ENCODE results near the gene IGF2. TPM values are rescaled to one million over a fixed set of nuclear protein-coding genes. Genes with fewer than 3 reads are reported as not detected.

Gene IGF2
- polyA plus RNA-seq, 1 experiment = 20.3 TPM

- ChIA-PET CTCF (no interaction called here), POLR2A (no interaction called here)
- DNase-seq (ENCODE audit: low read depth) = no peak
- TF ChIP-seq CTCF (IDR thresholded peaks at IDR 0.05; ENCODE audit: insufficient read depth, low read depth, low read length) = no peak
- Histone ChIP-seq H3K4me3 (ENCODE audit: low read depth, low read length) (no peak overlapping the region), H3K27me3 (ENCODE audit: control insufficient read depth, insufficient read depth, low read length) (no peaks in the 10 kb centered on the region; the same call in 1 of the 2 replicates), H3K36me3 (ENCODE audit: control insufficient read depth, insufficient read depth, low read length) (no peaks in the 10 kb centered on the region)
Observed at GRCh38 chr11:2104524-2105440, 34.4 kb downstream of the IGF2 start.

GRCh38 chr11:2103668-2104523, 35.3 kb downstream of the IGF2 start:
- H3K36me3 ChIP-seq (ENCODE audit: control insufficient read depth, insufficient read depth, low read length) = no peaks in the 10 kb centered on the region
- POLR2A ChIA-PET = no interaction called here
- H3K27me3 ChIP-seq (ENCODE audit: control insufficient read depth, insufficient read depth, low read length) = no peaks in the 10 kb centered on the region; the same call in 1 of the 2 replicates
- no peak overlapping the region for H3K4me3 ChIP-seq (ENCODE audit: low read depth, low read length)
- DNase-seq (ENCODE audit: low read depth) = no peak
- CTCF ChIA-PET = no interaction called here
- no peak for TF ChIP-seq CTCF (IDR thresholded peaks at IDR 0.05; ENCODE audit: insufficient read depth, low read depth, low read length)

GRCh38 chr11:2102883-2103213, 36.3 kb downstream of the IGF2 start:
- no peak for DNase-seq (ENCODE audit: low read depth)
- no peak for TF ChIP-seq CTCF (IDR thresholded peaks at IDR 0.05; ENCODE audit: insufficient read depth, low read depth, low read length)
- ChIA-PET POLR2A (no interaction called here), CTCF (no interaction called here)
- Histone ChIP-seq H3K27me3 (ENCODE audit: control insufficient read depth, insufficient read depth, low read length) (no peaks in the 10 kb centered on the region; the same call in 1 of the 2 replicates), H3K36me3 (ENCODE audit: control insufficient read depth, insufficient read depth, low read length) (no peaks in the 10 kb centered on the region), H3K4me3 (ENCODE audit: low read depth, low read length) (no peak overlapping the region)

- POLR2A ChIA-PET = no interaction called here
- no peak for DNase-seq (ENCODE audit: low read depth)
- TF ChIP-seq CTCF (IDR thresholded peaks at IDR 0.05; ENCODE audit: insufficient read depth, low read depth, low read length) = no peak
- H3K36me3 ChIP-seq (ENCODE audit: control insufficient read depth, insufficient read depth, low read length) = no peaks in the 10 kb centered on the region
- CTCF ChIA-PET = no interaction called here
- no peaks in the 10 kb centered on the region; the same call in 1 of the 2 replicates for H3K27me3 ChIP-seq (ENCODE audit: control insufficient read depth, insufficient read depth, low read length)
- no peak overlapping the region for H3K4me3 ChIP-seq (ENCODE audit: low read depth, low read length)
Observed at GRCh38 chr11:2102132-2102882, 36.9 kb downstream of the IGF2 start.
